ENCODE results near the gene EEF1AKMT4.
A peak's percentile ranks its signal among the peaks of the same experiment; 100 is the strongest.

Gene EEF1AKMT4

DNA sequence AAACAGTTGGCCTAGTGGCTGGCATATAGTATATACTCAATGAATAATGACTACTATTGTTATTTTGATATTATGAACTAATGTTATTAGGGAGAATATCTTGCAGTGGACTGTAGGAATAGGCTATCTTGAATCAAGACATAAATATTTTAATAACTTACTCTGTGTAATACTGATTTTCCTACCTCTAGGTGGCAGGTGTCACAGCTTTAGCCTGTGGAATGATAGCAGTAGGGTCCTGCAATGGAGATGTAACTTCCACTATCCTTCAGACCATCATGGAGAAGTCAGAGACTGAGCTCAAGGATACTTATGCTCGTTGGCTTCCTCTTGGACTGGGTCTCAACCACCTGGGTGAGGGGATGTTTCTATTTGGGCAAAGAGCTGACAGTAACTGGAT is 56.1 kb downstream of the EEF1AKMT4 start:
- peak; percentile 35 for DNase-seq

DNA sequence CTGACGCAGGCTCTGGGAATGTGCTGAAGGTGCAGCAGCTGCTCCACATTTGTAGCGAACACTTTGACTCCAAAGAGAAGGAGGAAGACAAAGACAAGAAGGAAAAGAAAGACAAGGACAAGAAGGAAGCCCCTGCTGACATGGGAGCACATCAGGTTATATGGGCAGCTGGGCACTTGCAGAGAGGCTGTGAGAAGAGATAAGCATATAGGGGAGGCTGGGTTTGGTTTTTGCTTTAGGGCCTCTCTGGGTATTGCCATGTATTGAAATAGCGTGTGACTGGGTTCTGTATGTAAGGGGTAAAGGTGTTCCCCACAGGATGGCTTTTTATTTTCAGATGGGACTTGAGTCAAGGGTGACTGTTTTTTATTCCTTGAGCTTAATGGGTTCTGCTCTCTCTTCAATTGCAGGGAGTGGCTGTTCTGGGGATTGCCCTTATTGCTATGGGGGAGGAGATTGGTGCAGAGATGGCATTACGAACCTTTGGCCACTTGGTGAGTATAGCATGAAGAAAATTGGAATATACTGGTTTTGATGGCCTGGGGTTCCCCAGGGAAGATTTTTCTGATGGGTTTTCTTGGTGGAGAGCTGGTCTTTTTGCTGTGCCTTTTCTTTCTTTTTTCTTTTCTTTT is 57.0 kb downstream of the EEF1AKMT4 start:
- no peak for DNase-seq

DNA sequence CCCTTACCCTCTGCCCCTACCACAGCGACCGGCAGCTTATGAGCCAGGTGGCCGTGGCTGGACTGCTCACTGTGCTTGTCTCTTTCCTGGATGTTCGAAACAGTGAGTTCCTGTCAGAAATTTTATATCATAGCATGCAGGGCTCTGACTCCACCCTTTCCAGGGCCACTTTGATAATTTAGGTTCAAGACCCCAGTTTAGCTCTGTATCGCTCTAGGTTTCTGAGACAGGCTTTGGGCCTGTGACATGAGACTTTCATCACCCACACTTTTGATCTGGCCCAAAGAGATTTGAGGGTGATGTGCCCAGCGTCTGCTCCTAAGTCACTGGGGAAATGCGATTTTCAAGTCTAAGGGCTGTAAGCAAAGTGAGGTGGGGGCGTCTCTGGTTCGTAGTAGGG is 58.4 kb downstream of the EEF1AKMT4 start:
- no peak for DNase-seq

Measured in DMS53 (cell line).